Stimulated activated CD4-positive, alpha-beta T cell treated with anti-CD3 and anti-CD28 coated beads, Interleukin-12 subunit alpha, Interleukin-12 subunit beta, amount 100 ng/mL, for 48 hours (primary cell): ENCODE measurements around the gene CAMK2G.
"Not testable (repeated sequence)": the region's sequence is repeated elsewhere in the genome, so short reads cannot be mapped to it uniquely, and the experiment has no call there.

Experiments used
- DNase-seq, 3 donors: peaks; one replicate each; pipeline ENCODE4 v3.0.0-alpha.2; 2020; ENCODE audit warnings: low read depth in 2 of 3, low spot score in 1 of 3

CAMK2G gene

DNA sequence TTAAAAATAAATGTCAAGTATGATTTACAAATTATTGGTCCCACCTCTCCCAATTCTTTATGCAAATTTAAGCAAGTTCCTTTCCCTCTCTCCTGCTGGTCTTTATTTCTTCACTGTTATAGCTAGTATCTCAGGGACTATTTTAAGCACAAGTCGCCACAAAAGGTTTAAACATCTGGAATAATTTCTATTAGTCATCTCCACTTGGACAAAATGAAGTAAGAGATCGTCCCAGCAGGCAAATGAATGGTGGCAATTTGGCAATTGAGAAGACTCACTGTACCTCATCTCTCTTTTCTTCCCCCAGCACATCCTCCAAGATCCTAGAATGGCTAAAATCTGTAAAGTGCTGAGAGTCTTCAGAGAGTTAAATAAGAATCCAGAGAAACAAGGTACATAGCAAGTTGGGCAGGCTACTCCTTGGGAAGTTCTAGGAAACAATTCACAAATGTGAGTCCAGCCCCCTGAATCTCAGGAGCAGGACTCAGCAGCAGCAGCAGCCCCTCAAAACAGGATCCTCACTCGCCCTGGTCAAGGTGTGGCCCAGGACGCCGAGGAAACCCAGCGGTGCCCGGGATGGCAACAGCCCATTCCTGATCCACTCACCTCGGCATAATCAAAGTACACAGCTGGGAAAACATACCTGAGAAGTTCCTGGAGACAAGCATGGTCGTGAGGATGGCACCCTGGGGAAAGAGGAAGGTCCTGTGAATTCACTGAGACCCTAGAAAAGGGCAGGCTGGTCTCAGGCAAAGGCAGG lies 32.6 kb downstream of the CAMK2G start:
- DNase-seq: no peak

DNA sequence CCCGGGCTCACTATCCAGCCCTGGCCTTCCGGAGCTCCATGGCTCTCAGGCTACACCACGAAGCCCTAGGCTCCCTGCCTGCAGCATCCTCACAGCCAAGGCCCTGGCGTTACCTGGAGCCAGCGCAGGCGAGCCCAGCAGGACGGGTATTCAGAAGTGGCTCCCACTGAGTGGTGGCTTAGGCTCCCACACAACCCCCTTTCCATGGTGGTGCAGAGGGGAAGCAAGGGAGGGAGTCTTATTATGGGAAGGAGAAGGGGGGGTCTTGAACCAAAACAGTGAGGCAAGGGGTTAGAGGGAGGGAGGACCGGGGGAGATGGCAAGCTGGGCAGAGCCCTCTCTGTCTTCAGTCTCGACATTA lies 33.3 kb downstream of the CAMK2G start:
- DNase-seq: no peak

DNA sequence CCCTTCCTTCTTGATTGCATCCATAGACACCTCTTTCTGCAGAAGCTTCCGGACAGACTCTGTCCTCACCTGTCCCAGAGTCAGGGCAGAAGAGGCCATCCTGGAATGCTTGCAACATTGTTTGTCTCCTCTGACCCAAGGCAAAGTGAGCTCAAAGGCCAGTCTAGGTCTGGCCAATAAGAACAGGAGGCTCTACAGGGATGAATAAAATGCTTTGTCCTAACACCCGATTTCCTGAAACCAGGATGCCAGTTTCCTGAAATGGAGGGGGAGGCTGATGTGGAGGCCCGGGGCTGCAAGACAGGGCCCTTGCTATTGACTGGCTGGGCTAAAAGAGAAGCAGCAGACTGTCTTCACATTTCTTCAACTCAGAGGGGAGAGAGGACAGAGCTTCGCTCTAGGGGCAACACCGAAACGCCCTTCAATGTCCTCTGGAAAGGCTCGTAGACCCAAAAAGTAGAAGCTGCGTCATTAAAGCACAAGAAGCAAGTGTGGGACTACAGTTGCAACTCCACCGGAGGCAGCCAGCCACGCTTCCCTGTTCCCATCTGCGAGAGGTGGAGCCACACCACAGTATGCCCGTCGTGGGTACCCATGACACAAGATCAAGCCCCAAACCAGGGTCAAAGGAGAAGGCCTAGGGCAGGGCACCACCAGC lies 33.8 kb downstream of the CAMK2G start:
- DNase-seq: no peak

DNA sequence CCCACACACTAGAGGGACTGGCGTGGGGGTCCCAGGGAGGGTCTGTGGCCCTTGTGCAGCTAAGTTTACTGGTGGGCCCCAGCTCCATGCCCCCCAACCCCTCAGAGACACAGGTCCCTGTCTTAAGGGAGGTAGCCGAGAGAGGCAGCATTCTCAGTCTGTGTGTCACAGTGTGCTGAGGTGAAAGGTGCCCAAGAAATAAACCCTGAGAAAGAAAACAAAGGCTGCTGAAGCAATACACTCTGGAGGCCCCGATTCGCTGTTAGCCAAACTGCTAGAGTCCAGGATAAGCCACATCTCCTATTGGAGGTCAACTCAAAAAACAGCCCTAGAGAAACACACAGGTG lies 34.3 kb downstream of the CAMK2G start:
- DNase-seq: no peak

DNA sequence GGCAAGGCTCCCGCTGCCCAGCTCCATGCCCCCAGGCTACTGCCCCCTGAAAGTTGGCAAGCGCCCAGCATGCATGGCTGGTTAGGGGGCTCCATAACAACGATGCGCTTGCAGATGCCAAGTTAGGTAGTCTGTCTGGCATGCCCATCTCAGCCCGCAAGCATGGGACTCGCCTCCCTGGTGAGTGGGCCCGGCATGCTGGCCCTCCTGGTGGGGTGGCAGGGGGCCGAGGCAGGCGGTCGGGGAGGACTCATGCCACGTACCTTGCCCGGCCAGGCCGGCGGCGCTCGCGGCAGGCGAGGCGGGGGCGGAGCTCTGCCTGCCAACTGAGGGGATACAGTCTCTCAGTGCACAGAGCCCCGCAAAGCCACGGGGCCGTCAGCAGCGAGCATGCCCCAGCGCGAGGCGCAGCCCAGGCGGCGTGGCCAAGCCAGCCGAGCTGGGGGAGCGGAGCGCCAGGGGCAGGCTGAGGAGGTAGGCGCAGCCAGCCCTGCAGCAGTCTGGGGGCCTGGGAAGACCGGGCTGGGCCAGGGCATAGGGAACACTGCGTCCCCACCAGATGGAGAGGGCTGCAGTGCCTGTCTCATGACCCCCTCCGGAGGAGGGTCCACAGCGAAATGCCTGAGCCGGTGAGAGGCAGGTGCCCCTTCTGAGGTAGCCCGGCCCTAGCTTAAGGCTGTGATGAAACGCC lies 34.9 kb downstream of the CAMK2G start:
- no peak for DNase-seq

DNA sequence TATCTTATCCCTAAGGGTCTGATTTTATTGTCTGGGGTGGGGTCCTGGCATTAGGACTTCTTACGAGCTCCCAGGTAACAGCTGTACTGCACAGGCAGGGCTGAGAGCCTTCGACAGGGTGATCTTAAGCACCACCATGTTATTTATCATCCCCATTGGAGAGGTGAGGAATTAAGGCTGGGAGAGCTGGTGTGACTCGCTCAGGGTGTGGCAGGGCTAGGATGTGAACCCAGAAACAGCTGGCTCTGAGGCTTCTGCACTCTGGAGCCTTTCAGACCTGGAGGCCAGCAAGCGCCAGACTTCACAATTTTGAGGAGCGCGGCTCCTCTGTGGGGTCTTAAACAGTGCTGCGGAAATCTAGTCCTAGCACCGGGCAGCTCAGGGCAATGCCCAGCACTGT lies 35.5 kb downstream of the CAMK2G start:
- DNase-seq: no peak

DNA sequence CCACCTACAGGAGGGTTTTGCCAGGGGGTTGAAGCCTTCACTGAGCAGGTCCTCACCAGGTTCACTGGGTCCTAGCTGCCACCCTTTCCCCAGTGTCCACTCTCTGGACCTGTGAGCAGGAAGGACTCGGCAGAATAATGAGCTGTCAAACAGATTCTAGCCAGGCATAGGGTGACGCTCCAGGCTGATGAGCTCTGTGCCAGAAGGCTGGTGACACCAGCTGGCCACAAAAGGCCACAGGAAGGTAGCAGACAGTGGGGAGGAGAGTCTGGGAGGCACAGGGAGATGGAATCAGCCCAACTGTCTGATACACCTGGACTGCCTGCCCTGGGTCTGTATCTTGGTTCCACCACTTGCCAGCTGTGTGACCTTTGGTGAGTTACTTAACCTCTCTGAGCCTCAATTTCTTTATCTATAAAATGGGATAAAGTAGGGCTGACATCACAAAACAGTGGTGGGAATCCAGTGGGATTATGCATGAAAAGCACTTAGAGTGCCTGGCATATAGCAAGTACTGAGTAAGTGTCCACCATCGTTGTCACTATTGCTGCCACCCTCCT lies 36.3 kb downstream of the CAMK2G start:
- DNase-seq: no peak

DNA sequence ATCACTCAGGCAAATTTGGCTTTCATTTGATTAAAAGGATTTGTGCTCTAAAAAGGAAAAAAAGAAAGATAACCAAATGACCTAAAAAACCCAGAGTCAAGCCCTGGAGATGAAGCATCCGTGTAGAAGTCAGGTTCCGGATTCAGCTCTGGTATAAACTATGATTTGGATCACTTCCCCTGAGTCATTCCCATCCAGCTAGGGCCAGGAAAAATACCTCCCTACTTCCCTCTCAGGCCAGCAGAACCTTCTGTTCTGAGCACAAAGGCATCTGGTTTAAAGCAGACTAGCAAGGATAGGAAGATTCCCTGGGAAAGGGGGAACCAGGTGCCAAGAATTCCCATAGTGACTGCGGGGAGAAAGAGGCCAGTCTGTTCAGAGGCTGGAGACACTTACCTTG lies 37.3 kb downstream of the CAMK2G start:
- no peak for DNase-seq

DNA sequence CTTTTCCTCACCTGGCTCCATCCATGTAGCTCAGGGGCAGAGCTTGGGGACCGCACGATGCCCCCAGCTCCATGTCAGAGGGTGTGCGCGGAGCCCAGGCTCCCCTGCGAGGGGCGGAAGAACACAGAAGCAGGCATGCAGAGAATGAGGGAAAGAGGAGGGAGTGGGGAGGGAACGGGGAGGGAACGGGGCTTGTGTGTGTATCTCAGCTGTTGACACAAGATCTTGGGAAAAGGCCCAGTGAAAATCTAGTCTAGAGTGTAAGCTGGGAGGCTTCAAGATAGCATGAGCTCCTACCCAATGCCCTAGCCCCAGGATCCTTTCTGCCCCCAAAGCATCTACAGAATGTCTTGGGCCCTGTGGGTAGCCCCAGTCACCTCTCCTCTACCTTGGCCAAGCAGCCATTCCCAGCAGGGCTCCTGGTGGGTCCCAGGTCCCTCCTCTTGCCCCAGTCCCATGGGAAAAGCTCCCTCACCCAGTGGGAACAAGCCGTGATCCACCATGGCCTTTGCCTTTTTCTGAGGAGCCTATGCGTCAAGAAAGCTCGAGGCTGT lies 37.9 kb downstream of the CAMK2G start:
- DNase-seq: no peak

DNA sequence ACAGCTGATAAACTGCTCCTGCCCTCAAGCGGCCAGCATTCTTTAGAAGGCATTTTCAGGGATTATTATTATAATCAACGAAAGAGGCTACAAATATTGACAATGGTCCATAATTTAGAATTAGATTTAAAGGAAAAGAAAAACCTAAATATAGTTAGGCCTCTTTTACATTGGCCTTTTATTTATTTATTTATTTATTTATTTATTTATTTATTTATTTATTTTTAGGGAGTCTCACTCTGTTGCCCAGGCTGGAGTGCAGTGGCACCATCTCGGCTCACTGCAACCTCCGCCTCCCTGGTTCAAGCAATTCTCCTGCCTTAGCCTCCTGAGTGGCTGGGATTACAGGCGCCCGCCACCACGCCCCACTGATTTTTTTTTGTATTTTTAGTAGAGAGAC lies 45.3 kb downstream of the CAMK2G start:
- DNase-seq: not testable (repeated sequence)

DNA sequence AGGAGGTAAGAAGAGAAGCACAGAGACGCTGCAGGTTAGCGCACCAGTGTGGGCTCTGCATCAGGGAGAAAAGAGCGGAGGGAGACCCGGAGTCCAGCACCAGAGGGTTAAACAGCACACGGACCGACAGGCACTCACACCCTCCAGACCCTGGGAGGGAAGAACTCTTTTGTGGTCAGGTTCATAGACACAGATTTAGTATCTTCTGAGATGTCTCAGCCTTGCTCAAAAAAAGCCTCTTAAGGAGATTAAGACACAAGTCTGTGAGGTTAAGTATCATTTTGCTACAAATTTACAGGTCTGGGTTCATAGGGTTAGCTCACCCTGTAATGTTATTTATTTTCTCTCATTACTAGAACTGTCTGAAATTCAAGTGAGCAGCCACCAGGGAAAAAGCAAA lies 46.2 kb downstream of the CAMK2G start:
- no peak for DNase-seq

DNA sequence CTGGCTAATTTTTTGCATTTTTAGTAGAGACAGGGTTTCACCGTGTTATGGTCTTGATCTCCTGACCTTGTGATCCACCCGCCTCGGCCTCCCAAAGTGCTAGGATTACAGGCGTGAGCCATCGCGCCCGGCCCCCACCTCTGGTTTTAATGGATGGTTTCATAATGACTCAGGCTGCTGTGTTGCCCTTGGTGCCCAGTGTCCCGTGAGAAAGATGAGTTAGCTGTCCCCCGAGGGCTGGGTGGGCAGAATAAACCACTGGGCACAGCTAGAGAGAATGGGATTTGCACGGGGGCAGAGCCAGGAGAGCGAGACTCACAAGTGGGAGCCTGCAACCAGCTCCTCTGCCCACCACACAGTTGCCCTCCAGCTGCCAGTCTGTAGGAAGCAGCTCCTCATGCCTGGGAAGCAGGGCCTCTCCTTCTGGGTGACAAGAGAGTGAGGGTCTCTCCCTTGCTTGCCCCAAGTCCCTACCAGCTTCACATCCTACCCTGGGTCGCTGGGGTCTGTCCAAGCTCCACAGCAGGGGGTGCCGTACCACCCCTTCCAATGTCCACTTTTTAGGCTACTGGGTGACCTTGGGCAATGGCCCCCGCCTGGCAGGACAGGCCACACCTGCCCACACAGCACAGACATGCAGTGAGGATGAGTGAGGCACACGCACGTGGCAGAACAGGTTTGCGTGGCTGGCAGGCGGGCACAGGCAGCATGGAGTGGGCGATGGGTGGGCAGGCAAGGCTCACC lies 46.8 kb downstream of the CAMK2G start:
- DNase-seq: no peak

DNA sequence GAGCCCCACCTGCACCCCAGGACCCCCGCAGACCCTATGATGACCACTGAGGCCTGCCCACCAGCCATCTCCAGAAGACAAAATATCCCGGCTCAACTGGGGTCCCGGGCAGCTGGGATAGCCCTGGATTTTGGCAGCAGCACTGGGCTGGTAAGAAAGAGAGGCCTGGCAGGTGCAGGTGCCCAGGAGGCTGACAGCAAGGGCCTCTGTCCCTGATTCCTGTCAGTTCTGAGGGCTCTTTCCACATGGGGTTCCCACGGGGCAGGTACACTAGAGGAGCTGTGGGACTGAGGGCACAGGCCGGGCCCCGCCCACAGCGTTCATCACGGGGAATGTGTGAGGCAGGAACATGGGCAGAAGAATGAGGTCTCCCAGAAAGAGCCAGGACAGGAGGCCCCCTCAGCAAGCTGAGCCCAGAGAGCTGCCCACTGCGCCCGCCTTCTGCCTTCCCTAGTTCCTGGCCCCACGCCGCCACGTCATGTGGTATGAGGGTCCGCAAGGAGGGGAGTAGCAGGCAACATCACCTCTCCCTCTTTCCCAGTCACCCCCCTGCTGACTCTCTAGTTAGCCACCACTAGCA lies 50.1 kb downstream of the CAMK2G start:
- DNase-seq: no peak

DNA sequence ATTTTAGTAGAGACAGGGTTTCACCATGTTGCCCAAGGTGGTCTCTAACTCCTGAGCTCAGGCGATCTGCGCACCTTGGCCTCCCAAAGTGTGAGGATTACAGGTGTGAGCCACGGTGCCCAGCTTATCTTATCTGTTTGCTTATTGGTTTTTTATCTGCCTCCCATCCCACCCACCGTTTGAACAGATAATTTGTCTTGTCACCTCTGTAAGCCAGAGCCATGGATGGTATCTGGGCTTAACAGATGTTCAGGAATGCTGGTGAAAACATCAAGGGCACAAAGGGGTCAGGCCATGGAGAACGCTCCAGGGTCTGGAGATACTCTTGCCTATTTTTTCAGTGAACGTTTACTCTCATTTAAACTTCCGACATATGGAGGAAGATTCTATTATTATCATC lies 51.0 kb downstream of the CAMK2G start:
- no peak for DNase-seq

DNA sequence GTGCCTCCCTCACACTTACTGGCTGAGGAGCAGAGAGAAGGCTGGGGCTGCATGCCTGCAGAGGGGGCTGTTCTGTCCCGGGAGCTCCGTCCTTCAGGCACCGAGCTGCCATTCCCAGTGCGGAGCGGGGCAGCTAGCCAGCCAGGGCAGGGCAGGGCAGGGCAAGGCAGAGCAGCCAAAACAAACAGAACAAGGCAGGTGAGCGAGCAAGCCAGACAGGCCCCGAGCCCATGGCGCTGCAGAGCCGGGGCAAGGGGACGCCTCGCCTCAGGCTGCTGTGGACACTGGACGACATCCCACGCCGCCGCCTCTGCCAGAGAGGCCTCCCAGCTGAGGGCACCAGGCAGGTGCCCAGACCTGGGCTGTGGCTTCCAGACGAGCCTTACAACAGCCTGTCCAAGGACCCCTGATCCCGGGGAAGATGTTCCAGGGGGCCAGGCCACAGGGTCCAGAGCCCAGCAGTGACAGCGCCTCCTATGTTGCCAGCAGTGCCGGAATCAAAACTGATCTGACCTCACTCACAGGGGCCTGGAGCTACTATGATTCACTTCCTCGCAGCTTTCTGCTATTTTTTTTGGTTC lies 54.8 kb downstream of the CAMK2G start:
- no peak for DNase-seq

DNA sequence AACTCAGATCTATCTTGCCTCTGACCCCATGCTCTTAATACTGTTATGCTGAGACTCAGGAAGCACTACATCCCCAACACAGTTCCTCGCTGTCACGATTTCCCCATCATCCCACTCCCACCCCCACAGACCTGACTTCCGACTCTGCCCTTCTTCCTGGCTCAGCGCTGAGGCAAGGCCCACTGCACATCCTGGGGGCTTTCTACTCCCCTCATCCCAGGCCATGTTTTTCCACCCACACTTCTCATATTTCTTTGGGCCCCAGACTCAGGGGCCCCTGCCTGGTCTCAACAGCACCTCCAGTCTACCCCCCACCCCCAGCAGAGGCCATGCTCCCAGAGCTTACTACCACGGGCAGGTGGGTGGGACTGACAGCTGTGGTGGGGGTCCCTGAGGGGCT lies 55.3 kb downstream of the CAMK2G start:
- DNase-seq: no peak

DNA sequence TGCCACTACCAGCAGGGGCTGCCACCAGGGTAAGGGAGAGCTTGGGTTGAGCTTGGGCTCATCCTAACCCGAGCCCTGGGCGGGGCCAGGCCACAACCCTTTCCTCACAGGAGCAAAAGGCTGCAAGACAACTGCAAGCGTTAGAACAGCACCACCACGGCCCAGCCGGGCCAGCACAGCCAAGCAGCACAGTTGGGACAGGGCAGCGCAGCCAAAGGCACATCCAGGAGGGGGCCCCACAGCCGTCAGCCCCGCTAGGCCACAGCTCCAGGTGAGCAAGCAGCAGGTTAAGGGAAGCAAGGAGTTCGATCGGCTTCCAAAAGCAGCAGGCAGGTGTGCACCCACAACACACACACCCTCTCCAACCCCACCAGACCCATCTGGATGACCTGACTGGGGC lies 56.0 kb downstream of the CAMK2G start:
- no peak for DNase-seq

DNA sequence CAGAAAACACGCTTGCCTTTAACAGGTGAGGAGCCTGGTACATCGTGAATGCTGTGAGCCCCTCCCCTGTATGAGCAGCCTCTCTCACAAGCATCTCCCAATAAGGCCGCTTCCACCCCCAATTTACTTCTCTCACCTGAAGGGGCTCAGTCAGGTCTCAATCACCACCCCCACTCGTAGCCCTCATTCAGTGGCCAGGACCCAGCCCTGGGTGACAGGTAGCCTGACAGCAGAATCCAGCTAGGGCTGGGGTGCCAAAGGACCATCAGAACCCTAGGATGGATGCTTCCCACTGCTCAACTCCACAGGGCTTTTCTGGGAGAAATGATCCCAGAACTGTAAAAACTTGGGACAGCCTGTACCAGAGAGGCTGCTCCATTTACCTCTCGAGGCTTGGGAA lies 56.5 kb downstream of the CAMK2G start:
- DNase-seq: no peak

DNA sequence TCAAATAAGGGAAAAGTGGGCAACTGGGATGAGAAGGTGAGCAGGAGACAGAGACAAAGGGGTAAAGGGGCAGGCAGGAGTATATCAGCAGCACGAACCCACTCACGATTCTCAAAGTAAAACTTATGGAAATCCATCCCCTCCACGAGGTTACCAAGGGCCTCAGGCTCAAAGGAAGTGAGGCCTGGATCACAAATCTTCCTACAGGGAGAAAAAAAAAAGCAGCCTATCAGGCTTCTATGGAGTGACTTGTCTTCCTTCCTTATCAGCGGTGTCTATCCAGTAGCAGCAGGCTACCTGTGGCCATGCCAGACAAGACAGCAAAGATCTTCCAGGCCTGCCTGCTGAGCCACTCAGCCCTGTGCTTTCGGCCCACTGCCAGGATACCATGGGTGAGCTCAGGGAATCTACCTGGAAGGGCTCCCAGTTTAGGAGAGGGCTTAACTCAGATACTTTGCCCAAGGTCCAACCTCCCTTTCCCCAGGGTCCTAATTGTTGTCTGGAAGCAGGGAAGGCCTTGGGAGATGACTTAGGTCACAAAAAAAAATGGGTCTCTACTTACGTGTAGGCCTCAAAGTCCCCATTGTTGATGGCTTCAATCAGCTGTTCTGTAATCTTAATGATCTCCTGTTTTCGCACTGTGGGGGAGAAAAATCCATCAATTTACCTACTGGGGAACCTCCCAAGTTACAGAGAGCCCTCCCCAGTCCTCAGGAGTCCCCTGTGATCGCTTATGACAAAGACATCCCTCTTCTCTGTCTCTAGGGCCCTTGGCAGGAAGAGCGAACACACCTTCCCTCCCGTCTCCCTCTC lies 57.2 kb downstream of the CAMK2G start:
- DNase-seq: no peak

DNA sequence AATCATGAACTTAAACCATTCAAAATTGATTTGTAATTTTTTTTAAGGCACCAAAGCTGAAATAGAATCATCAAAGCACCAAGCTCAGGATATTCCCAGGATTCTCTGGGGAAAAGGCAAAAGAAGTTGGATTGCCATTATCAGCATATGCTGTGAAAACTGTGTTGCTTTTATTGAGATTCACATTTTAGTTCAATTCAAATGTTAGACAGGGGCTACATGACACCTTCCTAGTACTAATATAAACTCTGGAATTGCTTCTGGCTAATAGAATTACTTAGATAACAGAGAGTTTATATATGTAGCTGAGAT lies 58.7 kb downstream of the CAMK2G start:
- DNase-seq: no peak
